SK-N-DZ (cell line): ENCODE data around the gene DBN1.

Experiments
- DNase-seq: peaks from one replicate; pipeline ENCODE4 v3.0.0-alpha.2; 2015; ENCODE audit warnings: low spot score

The DBN1 gene

DNA sequence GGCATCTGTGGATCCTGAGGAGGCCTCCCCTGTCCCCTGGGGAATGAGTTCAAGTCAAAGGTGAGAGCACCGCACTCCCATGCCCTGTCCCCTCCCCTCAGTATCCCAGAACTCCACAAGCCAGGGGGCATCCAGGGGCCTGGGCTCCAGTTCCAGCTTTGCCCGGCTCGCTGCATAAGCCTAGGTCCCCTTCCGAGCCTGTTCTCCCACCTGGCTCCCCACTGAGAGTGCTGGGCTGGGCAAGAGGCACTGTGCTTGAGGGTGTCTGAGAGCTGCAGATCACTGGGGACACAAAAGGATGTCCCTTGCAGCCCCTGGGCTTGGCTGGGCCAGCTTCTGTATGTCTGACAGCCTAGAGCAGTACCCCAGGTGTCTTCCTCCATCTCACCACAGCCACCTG lies 31.6 kb upstream of the DBN1 start:
- no peak for DNase-seq

DNA sequence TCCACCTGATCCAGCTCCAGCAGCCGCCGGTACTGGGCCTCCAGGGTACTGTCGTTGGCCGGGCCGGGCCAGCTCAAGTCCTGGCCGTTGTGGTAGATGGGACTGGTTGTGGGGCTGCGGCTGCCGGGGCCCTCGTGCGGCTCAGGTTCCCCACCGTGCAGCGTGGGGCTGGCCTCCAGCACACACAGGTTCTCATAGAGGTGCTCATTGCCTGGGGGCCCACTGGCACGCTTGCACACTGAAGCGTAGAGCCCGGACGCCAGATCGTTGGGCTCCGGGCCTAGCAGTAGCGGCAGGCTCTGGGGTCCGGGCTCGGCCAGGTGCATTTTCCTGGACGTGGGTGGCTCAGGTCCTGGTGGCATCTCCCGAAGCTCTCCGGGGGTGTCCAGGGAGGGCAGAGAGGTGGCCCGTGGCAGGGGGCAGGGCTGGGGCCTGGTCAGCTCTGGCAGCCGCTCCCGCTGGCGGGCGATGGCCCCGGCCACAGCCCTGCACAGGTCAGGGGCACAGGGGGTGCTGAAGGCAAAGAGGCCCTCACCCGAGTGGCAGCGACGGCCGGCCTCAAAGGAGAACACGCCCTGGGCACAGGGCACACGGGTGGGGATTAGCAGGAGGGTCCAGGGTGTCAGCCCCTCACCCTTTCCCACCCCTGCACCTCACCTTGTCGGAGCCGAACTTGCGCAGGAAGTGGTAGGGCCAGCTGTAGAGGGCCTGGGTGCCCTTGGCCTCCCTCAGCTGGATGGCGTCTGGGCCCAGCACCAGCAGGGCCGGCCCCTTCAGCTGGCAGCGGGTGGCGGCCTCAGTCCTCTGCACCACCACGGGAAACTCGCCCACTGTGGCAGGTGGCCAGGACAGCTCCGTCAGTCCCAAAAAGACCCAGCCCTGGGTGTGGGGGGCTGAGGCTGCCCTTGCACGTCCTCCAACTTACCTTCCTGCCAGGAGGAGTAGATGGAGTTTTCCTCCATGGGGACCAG lies 30.9 kb upstream of the DBN1 start:
- no peak for DNase-seq

GRCh38 chr5:177503351-177504085 lies 30.1 kb upstream of the DBN1 start:
- DNase-seq, result no peak

- DNase-seq, result no peak
Measured at GRCh38 chr5:177502886-177503285, 29.5 kb upstream of the DBN1 start.

- no peak for DNase-seq
Measured at GRCh38 chr5:177501874-177502678, 28.6 kb upstream of the DBN1 start.

- peak; percentile 92 for DNase-seq
Measured at GRCh38 chr5:177500685-177501522, 27.5 kb upstream of the DBN1 start.

- DNase-seq, result no peak
Measured at GRCh38 chr5:177499842-177500241, 26.4 kb upstream of the DBN1 start.

GRCh38 chr5:177498013-177498787 lies 24.8 kb upstream of the DBN1 start:
- DNase-seq, result peak; percentile 39

DNA sequence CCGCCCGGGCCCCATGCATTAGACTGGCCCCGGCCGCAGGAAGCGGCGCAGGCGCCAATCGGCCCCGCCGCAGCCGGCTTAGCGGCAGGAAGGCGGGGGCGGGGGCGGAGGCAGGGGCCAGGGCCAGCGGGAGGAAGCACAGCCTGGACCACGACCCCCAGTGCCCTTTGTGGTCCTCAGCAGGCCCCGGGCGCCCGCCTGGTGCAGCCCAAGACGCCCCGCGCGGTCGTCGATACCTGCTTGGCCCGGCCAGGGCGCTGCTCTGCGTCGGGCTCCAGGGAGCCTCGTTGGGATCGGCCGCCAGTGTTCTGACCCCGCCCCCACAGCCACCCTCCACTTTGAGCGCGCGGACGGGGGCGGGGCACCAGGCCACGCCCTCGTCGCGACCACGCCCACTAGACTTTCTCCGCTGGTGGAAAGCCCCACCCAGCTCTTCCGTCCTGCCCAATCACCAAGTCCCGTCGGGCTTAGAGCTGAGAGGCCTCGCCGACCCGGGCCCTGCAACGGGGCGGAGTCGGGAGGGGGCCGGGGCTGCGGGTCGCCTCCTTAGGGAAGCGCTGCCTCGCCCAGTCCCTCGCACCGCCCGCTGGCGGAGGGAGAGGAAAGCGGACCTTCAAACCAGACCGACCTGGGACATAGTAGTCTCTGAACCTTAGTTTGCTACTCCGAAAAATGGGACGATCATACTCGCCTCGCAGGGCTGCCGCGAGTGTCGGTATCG lies 24.0 kb upstream of the DBN1 start, which contains the start of gene PDLIM7:
Gene PDLIM7, minus strand, starts transcription at position 313 of the 721 bp plus-strand sequence. CDS start 1,092 bp downstream, outside the sequence.
- DNase-seq, result peak; percentile 98

DNA sequence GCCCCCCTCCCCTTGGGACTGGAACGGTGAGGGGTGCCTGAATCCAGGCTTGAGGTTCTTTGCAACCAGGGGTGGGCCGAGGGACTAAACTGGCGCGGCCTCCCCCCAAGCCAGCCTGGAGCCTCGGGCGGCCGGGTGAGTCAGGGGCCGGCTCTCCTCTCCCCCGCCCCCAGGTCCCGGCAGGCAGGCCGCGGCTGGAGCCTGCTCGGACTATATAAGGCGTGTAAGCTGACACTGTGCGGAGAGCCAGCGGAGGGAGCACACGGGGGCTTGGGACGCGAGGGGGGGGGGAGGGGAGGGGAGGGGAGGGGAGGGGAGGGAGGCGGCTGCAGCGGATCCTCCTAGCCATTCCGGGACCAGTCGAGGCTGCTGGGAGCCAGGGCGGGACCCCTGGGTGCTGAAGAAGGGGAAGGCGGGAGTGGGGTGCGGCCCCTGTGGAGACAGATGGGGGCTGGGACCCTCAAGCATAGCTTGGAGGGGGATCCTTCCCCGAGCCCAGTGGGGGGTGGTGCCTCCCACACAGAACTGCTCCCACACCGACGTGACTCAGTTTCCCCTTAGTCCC lies 23.4 kb upstream of the DBN1 start:
- DNase-seq, result peak; percentile 91

DNA sequence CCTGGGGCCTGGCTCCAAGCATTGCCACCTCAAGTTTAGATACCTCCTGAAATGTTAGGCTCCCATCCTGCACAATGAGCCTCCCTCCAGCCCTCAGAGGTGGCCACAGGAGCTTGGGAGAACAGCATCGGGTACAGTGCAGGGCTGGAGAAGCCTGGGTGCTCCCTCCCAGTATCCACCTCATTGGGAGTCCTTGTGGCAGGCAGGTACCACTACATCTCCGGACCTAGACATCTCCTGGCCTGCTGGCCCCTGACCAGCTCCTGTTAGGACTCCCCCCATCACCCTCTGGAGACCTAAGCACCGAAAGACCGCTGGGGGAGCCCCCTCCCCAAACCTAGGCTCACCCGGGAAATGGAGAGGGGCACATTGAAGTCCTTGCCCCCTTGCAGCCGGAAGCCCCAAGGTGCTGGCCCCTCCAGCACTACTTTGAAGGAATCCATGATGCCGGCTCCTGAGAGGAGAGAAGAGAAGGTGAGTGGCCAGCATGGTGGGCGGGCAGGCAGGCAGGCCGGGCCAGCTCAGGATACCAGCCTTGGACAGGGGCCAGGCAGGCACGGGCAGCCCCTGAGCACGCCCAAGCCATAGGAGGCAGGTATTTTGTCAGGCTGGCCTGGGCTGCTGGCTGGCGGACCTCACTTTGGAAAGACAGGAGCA lies 22.8 kb upstream of the DBN1 start:
- DNase-seq, result peak; percentile 85

DNA sequence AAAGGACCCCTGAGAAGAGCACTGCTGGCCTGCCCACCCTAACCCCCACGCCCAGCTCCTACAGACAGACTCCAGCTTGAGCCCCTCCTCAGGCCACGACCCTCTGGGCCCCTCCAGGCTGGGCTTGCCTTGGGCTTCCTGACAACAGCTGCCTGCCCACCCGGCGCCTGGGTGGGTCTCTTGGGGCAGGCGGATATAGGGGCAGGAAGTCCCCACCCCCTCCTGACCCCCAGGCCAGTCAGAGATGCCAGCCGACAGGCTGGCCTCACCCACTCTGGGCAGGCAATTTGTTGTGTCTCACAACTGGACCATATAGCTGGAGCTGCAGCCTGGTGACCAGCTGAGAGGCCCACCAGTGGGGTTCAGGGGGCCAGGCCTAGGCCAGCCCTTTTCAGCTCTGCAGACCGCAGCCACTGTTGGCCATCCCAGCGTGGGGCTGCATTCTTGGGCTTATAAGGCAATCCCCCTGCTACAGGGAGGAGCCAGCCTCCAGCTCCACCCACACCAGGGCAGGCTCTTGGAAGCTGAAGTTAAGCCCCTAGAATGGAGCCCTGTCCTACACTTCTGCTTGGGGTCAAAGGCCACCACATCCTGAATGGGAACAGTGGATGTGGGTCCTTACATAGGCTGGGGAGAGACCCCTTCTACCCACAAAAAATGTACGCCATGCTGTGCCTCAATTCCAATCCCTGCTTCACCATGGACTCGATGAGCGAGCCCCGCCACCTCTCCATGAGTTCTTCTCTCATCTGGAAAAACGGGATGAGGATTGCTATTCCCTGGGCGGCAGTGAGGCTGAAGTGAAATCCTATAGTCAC lies 22.0 kb upstream of the DBN1 start:
- peak; percentile 79 for DNase-seq

DNA sequence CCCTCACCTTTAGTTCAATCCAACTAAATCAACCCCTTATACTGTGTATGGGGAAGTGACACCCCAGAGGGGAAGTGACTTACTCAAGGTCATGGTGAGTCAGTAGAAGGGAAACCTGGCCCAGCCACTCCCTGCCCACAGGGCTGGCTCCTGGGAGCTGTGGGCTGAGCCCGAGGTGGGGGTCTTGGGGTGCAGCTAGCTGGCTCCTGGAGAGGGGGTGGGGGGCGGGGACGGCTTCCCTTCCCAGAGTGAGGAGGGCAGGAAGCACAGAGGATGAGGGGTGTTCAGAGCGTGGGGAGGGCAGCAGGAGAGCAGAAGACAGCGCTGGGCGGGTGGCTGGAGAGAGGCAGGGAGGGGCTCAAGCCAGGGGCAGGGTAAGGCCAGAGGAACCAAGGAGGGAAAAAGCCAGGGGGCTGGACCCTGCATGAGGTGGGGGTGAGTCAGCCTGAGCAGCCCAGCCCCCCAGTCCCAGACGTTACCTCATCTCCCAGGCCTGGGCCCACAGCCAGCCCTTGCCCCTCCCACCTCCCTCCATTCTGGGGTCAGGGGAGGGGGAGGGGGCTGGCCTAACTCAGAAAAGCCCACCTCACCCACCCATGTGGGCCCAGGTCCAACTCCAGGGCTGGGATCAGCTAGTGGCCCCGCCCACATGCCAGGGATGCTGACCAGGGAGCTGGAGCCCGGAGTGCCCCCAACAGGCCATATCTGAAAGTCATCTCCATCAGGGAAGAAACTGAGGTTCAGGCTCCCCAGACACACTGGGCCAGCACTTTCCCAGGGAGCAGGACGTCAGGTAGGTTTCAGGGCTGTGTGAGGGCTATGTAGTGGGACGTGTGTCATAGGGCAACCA lies 21.1 kb upstream of the DBN1 start:
- peak; percentile 62 for DNase-seq

- DNase-seq, result no peak
Measured at GRCh38 chr5:177493795-177494345, 20.4 kb upstream of the DBN1 start.

DNA sequence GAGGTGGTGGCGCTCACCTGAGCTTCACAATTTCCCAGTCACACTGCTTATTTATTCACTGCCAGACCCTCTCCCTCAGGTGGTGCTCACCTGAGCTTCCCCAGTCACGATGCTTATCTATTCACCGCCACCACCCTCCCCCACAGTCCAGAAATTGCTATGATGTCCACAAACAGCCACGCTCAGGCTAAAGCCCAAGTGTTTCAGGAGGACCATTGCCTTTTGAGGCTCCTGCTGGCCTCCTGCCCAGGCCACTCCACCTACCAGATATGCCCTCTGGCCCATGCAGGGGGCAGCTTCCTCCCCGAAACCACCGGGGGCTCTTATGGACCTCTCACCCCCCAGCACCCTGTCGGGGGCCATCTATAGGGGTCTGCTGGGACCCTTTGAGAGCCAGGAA lies 19.4 kb upstream of the DBN1 start:
- no peak for DNase-seq
